Measurements from ENCODE around the gene METTL27. TPM values are rescaled to one million over a fixed set of nuclear protein-coding genes. Genes with fewer than 3 reads are reported as not detected.
"Not testable (repeated sequence)": the region's sequence is repeated elsewhere in the genome, so short reads cannot be mapped to it uniquely, and the experiment has no call there.

The METTL27 gene
- total RNA-seq, 1 donor from 2014 or later = 13.5 TPM

- Mint-ChIP-seq H3K27me3 (peaks cover 23% of the 10 kb centered on the region), H3K4me3 (ENCODE audit: low read depth) (no peak overlapping the region), H3K4me1 (ENCODE audit: low read depth) (no peaks in the 10 kb centered on the region), H3K27ac (no peak overlapping the region), H3K36me3 (ENCODE audit: insufficient read depth) (no peaks in the 10 kb centered on the region), H3K9me3 (ENCODE audit: low read depth) (no peaks in the 10 kb centered on the region)
- no peak for TF ChIP-seq CTCF (IDR thresholded peaks at IDR 0.05; ENCODE audit: unreplicated experiment)
- DNase-seq (ENCODE audit: low spot score, unreplicated experiment) = no peak
Observed at GRCh38 chr7:73802459-73802858, 39.9 kb downstream of the METTL27 start.

GRCh38 chr7:73801577-73801976, 40.7 kb downstream of the METTL27 start:
- TF ChIP-seq CTCF (IDR thresholded peaks at IDR 0.05; ENCODE audit: unreplicated experiment) = no peak
- no peaks in the 10 kb centered on the region for H3K9me3 Mint-ChIP-seq (ENCODE audit: low read depth)
- peaks cover 23% of the 10 kb centered on the region for H3K27me3 Mint-ChIP-seq
- no peak overlapping the region for H3K27ac Mint-ChIP-seq
- no peaks in the 10 kb centered on the region for H3K36me3 Mint-ChIP-seq (ENCODE audit: insufficient read depth)
- no peak overlapping the region for H3K4me3 Mint-ChIP-seq (ENCODE audit: low read depth)
- no peaks in the 10 kb centered on the region for H3K4me1 Mint-ChIP-seq (ENCODE audit: low read depth)
- DNase-seq (ENCODE audit: low spot score, unreplicated experiment) = no peak

GRCh38 chr7:73799282-73800141, 42.8 kb downstream of the METTL27 start:
- Mint-ChIP-seq H3K27ac (peak overlapping the region; percentile 47), H3K4me3 (ENCODE audit: low read depth) (no peak overlapping the region), H3K27me3 (peaks cover 21% of the 10 kb centered on the region), H3K9me3 (ENCODE audit: low read depth) (no peaks in the 10 kb centered on the region), H3K36me3 (ENCODE audit: insufficient read depth) (no peaks in the 10 kb centered on the region), H3K4me1 (ENCODE audit: low read depth) (peaks cover 2% of the 10 kb centered on the region)
- no peak for DNase-seq (ENCODE audit: low spot score, unreplicated experiment)
- TF ChIP-seq CTCF (IDR thresholded peaks at IDR 0.05; ENCODE audit: unreplicated experiment) = no peak

- not testable (repeated sequence) for H3K9me3 Mint-ChIP-seq (ENCODE audit: low read depth); DNase-seq (ENCODE audit: low spot score, unreplicated experiment); H3K4me3 Mint-ChIP-seq (ENCODE audit: low read depth); H3K27ac Mint-ChIP-seq; H3K36me3 Mint-ChIP-seq (ENCODE audit: insufficient read depth)
- peaks cover 14% of the 10 kb centered on the region for H3K4me1 Mint-ChIP-seq (ENCODE audit: low read depth)
- H3K27me3 Mint-ChIP-seq = peaks cover 20% of the 10 kb centered on the region
Observed at GRCh38 chr7:73797176-73797575, 45.1 kb downstream of the METTL27 start.

- not testable (repeated sequence) for H3K4me3 Mint-ChIP-seq (ENCODE audit: low read depth); H3K36me3 Mint-ChIP-seq (ENCODE audit: insufficient read depth); H3K27ac Mint-ChIP-seq; H3K9me3 Mint-ChIP-seq (ENCODE audit: low read depth); DNase-seq (ENCODE audit: low spot score, unreplicated experiment)
- H3K4me1 Mint-ChIP-seq (ENCODE audit: low read depth) = peaks cover 14% of the 10 kb centered on the region
- H3K27me3 Mint-ChIP-seq = peaks cover 23% of the 10 kb centered on the region
Observed at GRCh38 chr7:73796656-73797055, 45.7 kb downstream of the METTL27 start.

GRCh38 chr7:73795188-73795587, 47.1 kb downstream of the METTL27 start:
- Mint-ChIP-seq H3K27me3 (peaks cover 21% of the 10 kb centered on the region), H3K4me1 (ENCODE audit: low read depth) (peaks cover 14% of the 10 kb centered on the region)
- not testable (repeated sequence) for H3K36me3 Mint-ChIP-seq (ENCODE audit: insufficient read depth); H3K4me3 Mint-ChIP-seq (ENCODE audit: low read depth); DNase-seq (ENCODE audit: low spot score, unreplicated experiment); H3K9me3 Mint-ChIP-seq (ENCODE audit: low read depth); H3K27ac Mint-ChIP-seq

GRCh38 chr7:73791170-73791690, 51.1 kb downstream of the METTL27 start:
- H3K9me3 Mint-ChIP-seq (ENCODE audit: low read depth); H3K27ac Mint-ChIP-seq; H3K36me3 Mint-ChIP-seq (ENCODE audit: insufficient read depth); H3K27me3 Mint-ChIP-seq; H3K4me3 Mint-ChIP-seq (ENCODE audit: low read depth); DNase-seq (ENCODE audit: low spot score, unreplicated experiment): not testable (repeated sequence)
- H3K4me1 Mint-ChIP-seq (ENCODE audit: low read depth) = peaks cover 14% of the 10 kb centered on the region
